NCI-H1092 treated with DMSO at 0.1 percent for 48 hours (cell line): ENCODE results near the gene DAO.

Experiments used
- DNase-seq: peaks from one replicate; lab custom pipeline; 2025; lab: John Stamatoyannopoulos, UW

Gene DAO

GRCh38 chr12:108918960-108919642 lies 39.2 kb downstream of the DAO start:
- no peak for DNase-seq

GRCh38 chr12:108921946-108922345 lies 42.1 kb downstream of the DAO start:
- no peak for DNase-seq

- DNase-seq: no peak
Observed at GRCh38 chr12:108922918-108923317, 43.0 kb downstream of the DAO start.

GRCh38 chr12:108928695-108929094 lies 48.8 kb downstream of the DAO start:
- DNase-seq: no peak

- no peak for DNase-seq
Observed at GRCh38 chr12:108930155-108930554, 50.3 kb downstream of the DAO start.

GRCh38 chr12:108930756-108931155 lies 50.9 kb downstream of the DAO start:
- no peak for DNase-seq

GRCh38 chr12:108933949-108934348 lies 54.1 kb downstream of the DAO start:
- DNase-seq: no peak

GRCh38 chr12:108935159-108935763 lies 55.4 kb downstream of the DAO start:
- DNase-seq: no peak

GRCh38 chr12:108938247-108938924 lies 58.5 kb downstream of the DAO start:
- no peak for DNase-seq

- no peak for DNase-seq
Observed at GRCh38 chr12:108939594-108939993, 59.7 kb downstream of the DAO start.

- no peak for DNase-seq
Observed at GRCh38 chr12:108940138-108940537, 60.2 kb downstream of the DAO start.

GRCh38 chr12:108947097-108947496 lies 67.2 kb downstream of the DAO start:
- DNase-seq: no peak

- DNase-seq: no peak
Observed at GRCh38 chr12:108948367-108948766, 68.5 kb downstream of the DAO start.

- no peak for DNase-seq
Observed at GRCh38 chr12:108949976-108950375, 70.1 kb downstream of the DAO start.
